ENCODE data around the gene UBAP1.

DNA sequence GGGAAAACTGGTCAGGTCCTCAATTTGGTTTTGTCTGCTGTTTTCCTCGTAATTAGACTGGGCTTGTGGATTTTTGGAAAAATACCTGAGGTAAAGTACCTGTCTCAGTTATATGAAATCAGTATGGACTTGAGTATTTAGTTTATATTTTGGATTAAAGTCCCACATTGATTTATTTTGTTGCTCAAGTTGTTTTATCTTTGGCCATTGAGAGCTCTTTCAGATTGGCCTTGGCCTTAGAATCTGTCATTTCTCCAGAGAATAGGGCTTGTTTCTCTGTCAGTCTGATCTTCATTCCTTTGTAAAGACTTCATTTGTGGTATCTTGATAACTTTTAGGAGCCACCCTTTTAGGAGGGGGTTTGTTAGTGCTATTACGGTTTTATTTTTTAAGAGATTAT lies 21.2 kb downstream of the UBAP1 start:
- TF ChIP-seq, protein P1, sequence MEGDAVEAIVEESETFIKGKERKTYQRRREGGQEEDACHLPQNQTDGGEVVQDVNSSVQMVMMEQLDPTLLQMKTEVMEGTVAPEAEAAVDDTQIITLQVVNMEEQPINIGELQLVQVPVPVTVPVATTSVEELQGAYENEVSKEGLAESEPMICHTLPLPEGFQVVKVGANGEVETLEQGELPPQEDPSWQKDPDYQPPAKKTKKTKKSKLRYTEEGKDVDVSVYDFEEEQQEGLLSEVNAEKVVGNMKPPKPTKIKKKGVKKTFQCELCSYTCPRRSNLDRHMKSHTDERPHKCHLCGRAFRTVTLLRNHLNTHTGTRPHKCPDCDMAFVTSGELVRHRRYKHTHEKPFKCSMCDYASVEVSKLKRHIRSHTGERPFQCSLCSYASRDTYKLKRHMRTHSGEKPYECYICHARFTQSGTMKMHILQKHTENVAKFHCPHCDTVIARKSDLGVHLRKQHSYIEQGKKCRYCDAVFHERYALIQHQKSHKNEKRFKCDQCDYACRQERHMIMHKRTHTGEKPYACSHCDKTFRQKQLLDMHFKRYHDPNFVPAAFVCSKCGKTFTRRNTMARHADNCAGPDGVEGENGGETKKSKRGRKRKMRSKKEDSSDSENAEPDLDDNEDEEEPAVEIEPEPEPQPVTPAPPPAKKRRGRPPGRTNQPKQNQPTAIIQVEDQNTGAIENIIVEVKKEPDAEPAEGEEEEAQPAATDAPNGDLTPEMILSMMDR (IDR thresholded peaks at IDR 0.05; ENCODE audit: insufficient read depth, low read length): no peak
- TF ChIP-seq REST (IDR thresholded peaks at IDR 0.05; ENCODE audit: insufficient replicate concordance, low read depth) (no peak), GABPA (IDR thresholded peaks at IDR 0.05; ENCODE audit: low read depth) (no peak), POLR2AphosphoS5 (IDR thresholded peaks at IDR 0.05; ENCODE audit: low read depth) (no peak), SPI1 (IDR thresholded peaks at IDR 0.05; ENCODE audit: borderline replicate concordance, low read depth) (no peak)
